GM15510 (cell line): ENCODE data around the gene ARIH2.
A peak's percentile ranks its signal among the peaks of the same experiment; 100 is the strongest.

Source experiments
- POLR2A ChIP-seq: IDR thresholded peaks from 3 replicates; pipeline ENCODE4 v1.6.1; 2011; ENCODE audit warnings: borderline replicate concordance; ENCODE audit not compliant: insufficient read length; ENCODE audit errors: extremely low read depth

The ARIH2 gene

GRCh38 chr3:49025793-49026520 lies 107.3 kb downstream of the ARIH2 start:
- no peak for TF ChIP-seq POLR2A

- peak; percentile 24 for TF ChIP-seq POLR2A
Observed at GRCh38 chr3:49026536-49026935, 107.9 kb downstream of the ARIH2 start.

- TF ChIP-seq POLR2A, result no peak
Observed at GRCh38 chr3:49027634-49028033, 109.0 kb downstream of the ARIH2 start.

GRCh38 chr3:49028298-49028672 lies 109.6 kb downstream of the ARIH2 start:
- peak; percentile 12 for TF ChIP-seq POLR2A

GRCh38 chr3:49028673-49029562 lies 110.3 kb downstream of the ARIH2 start, which contains the start of gene IMPDH2:
TSS of gene IMPDH2 (minus strand) at chr3:49029398. CDS start at chr3:49029350, 48 bp downstream.
- TF ChIP-seq POLR2A, result peak; percentile 100

- TF ChIP-seq POLR2A, result no peak
Observed at GRCh38 chr3:49029563-49029884, 110.9 kb downstream of the ARIH2 start.

- no peak for TF ChIP-seq POLR2A
Observed at GRCh38 chr3:49030321-49030720, 111.7 kb downstream of the ARIH2 start.

GRCh38 chr3:49032646-49033304 lies 114.1 kb downstream of the ARIH2 start:
- TF ChIP-seq POLR2A, result no peak

GRCh38 chr3:49034650-49035049 lies 116.0 kb downstream of the ARIH2 start:
- TF ChIP-seq POLR2A, result no peak

GRCh38 chr3:49035281-49035680 lies 116.6 kb downstream of the ARIH2 start:
- TF ChIP-seq POLR2A, result no peak
